GM12878 (cell line): ENCODE results near the gene APOBEC3C. TPM values are rescaled to one million over a fixed set of nuclear protein-coding genes. Genes with fewer than 3 reads are reported as not detected.

Experiments used
- ATAC-seq: fragments of 200-7000 bp; cut with Tn5 transposase; 3 replicates; pipeline ENCODE4 v1.9.1; 2020; ENCODE audit warnings: mild to moderate bottlenecking, moderate library complexity
- BruUV-seq: library from RNA; stranded (reverse); fragments of 400-500 nt; replicated peaks from 2 replicates; lab custom pipeline; 2021; lab: Mats Ljungman, UMichigan
- CTCF ChIA-PET: fragments of 300-600 bp; sonication (Branson Sonifier 250); formaldehyde crosslinking; extraction: SDS; loops from one replicate; lab custom pipeline; 2021; ENCODE audit warnings: inconsistent platforms; lab: Yijun Ruan, JAX
- POLR2A ChIA-PET: fragments of 350-600 bp; formaldehyde crosslinking; extraction: SDS; loops from one replicate; lab custom pipeline; 2021; ENCODE audit warnings: inconsistent platforms; lab: Charles Lee
- RAD21 ChIA-PET: fragments of 300-600 bp; sonication (Branson Sonifier 250); formaldehyde crosslinking; loops from one replicate; lab custom pipeline; 2023; ENCODE audit warnings: antibody characterized with exemption; ENCODE audit not compliant: unreplicated experiment; lab: Charles Lee
- SMC1A ChIA-PET: fragments of 300-600 bp; sonication (Branson Sonifier 250); formaldehyde crosslinking; loops from one replicate; lab custom pipeline; 2023; ENCODE audit not compliant: unreplicated experiment, uncharacterized antibody; lab: Charles Lee
- DNase-seq: peaks from one replicate; pipeline ENCODE4 v3.0.0-alpha.2; 2011; ENCODE audit warnings: low read depth, low spot score
- FAIRE-seq: peaks from 3 replicates; lab custom pipeline; 2011; peaks lifted over from hg19 to GRCh38; lab: Jason Lieb, UNC
- H2AFZ ChIP-seq: 2 replicates; pipeline ENCODE4 v1.6.0; 2011; ENCODE audit warnings: low read depth, low read length, control low read depth; ENCODE audit not compliant: control insufficient read depth
- H3K27ac ChIP-seq: 2 replicates; pipeline ENCODE4 v1.5.1; 2011; ENCODE audit warnings: control low read depth; ENCODE audit not compliant: control insufficient read depth, insufficient read depth
- H3K27me3 ChIP-seq, 2 experiments: replicated peaks in 1 of 2; 2 replicates each; pipeline versions ENCODE4 v1.6.0 to v1.6.1; 2011; ENCODE audit warnings: low read length in 1 of 2; ENCODE audit not compliant: control insufficient read depth in 2 of 2, insufficient read depth in 2 of 2
- H3K36me3 ChIP-seq, 2 experiments: 2 replicates each; pipeline ENCODE4 v1.5.1; 2011; ENCODE audit warnings: low read length in 1 of 2; ENCODE audit not compliant: control insufficient read depth in 2 of 2, insufficient read depth in 2 of 2
- H3K4me1 ChIP-seq: 2 replicates; pipeline ENCODE4 v1.6.1; 2011; ENCODE audit warnings: mild to moderate bottlenecking, low read length, moderate library complexity, mixed read lengths; ENCODE audit not compliant: control insufficient read depth, insufficient read depth
- H3K4me2 ChIP-seq: 2 replicates; pipeline ENCODE4 v1.6.0; 2011; ENCODE audit warnings: control low read depth; ENCODE audit not compliant: control insufficient read depth, insufficient read depth
- H3K4me3 ChIP-seq: fragments of 200-600 bp; sonication (generic); 2 replicates; pipeline ENCODE4 v1.5.1; 2016
- H3K79me2 ChIP-seq: 2 replicates; pipeline ENCODE4 v1.6.0; 2011; ENCODE audit warnings: low read length; ENCODE audit not compliant: control insufficient read depth, insufficient read depth
- H3K9ac ChIP-seq: 2 replicates; pipeline ENCODE4 v1.8.0; 2011; ENCODE audit warnings: low read length, control low read depth, mixed read lengths; ENCODE audit not compliant: control insufficient read depth, insufficient read depth
- H3K9me3 ChIP-seq: replicated peaks from 3 replicates; pipeline ENCODE4 v1.5.1; 2011; ENCODE audit warnings: mild to moderate bottlenecking, low read length; ENCODE audit not compliant: control insufficient read depth, insufficient read depth
- H4K20me1 ChIP-seq: 2 replicates; pipeline ENCODE4 v1.6.0; 2011; ENCODE audit not compliant: control insufficient read depth, insufficient read depth
- CBFB ChIP-seq: IDR thresholded peaks from 2 replicates; pipeline ENCODE4 v1.6.1; 2016; ENCODE audit warnings: antibody characterized with exemption, low read depth
- HDGF ChIP-seq: fragments of 450-650 bp; IDR thresholded peaks from 2 replicates; pipeline ENCODE4 v1.6.1; 2016; ENCODE audit warnings: antibody characterized with exemption
- IKZF2 ChIP-seq, 2 experiments: fragments of 450-650 bp; IDR thresholded peaks; 2 replicates each; pipeline ENCODE4 v1.6.1; 2017; ENCODE audit warnings: mild to moderate bottlenecking in 2 of 2, moderate library complexity in 2 of 2
- JUND ChIP-seq: IDR thresholded peaks from 2 replicates; pipeline ENCODE4 v1.6.1; 2012; ENCODE audit warnings: low read depth, mild to moderate bottlenecking, low read length, improper control_type of control experiment, moderate library complexity
- KLF5 ChIP-seq: fragments of 450-650 bp; IDR thresholded peaks from 2 replicates; pipeline ENCODE4 v1.6.1; 2014; ENCODE audit warnings: mild to moderate bottlenecking; ENCODE audit not compliant: partially characterized antibody
- MLLT1 ChIP-seq: fragments of 450-650 bp; IDR thresholded peaks from 2 replicates; pipeline ENCODE4 v1.6.1; 2016; ENCODE audit warnings: mild to moderate bottlenecking
- NR2F1 ChIP-seq: fragments of 450-650 bp; conservative IDR thresholded peaks from 2 replicates; pipeline ENCODE4 v1.6.1; 2017; ENCODE audit warnings: mild to moderate bottlenecking
- PKNOX1 ChIP-seq: fragments of 450-650 bp; IDR thresholded peaks from 2 replicates; pipeline ENCODE4 v1.6.1; 2016; ENCODE audit warnings: mild to moderate bottlenecking
- POLR2A ChIP-seq: IDR thresholded peaks from 2 replicates; pipeline ENCODE4 v1.6.1; 2011; ENCODE audit warnings: low read depth, mild to moderate bottlenecking, low read length
- RBBP5 ChIP-seq: fragments of 200-600 bp; sonication (generic); conservative IDR thresholded peaks from 2 replicates; pipeline ENCODE4 v1.6.1; 2016
- RELA ChIP-seq: fragments of 450-650 bp; IDR thresholded peaks from 2 replicates; pipeline ENCODE4 v1.8.0; 2014; ENCODE audit warnings: borderline replicate concordance; ENCODE audit not compliant: partially characterized antibody
- SIN3A ChIP-seq: IDR thresholded peaks from 2 replicates; pipeline ENCODE4 v1.6.1; 2012; ENCODE audit warnings: low read depth, low read length, improper control_type of control experiment
- ZNF384 ChIP-seq: IDR thresholded peaks from 2 replicates; pipeline ENCODE4 v1.6.1; 2012; ENCODE audit warnings: low read depth, mild to moderate bottlenecking, low read length, improper control_type of control experiment, borderline replicate concordance
- ZNF592 ChIP-seq: fragments of 450-650 bp; IDR thresholded peaks from 2 replicates; pipeline ENCODE4 v1.6.1; 2017; ENCODE audit warnings: mild to moderate bottlenecking, moderate library complexity
- WGBS: methylation state at CpG from one replicate; pipeline ENCODE4 v1.1.6; 2016; ENCODE audit warnings: low lambda C conversion rate; ENCODE audit not compliant: insufficient replicate concordance, insufficient coverage; ENCODE audit errors: missing lambda C conversion rate; 5-methylcytosine and 5-hydroxymethylcytosine counted together
- in situ Hi-C: fragments of 300-500 bp; cut with MboI; formaldehyde crosslinking; loops from 9 replicates; pipeline ENCODE4 v1.14.3; 2018; ENCODE audit warnings: mixed read lengths
- intact Hi-C: fragments of 100-400 bp; cut with micrococcal nuclease; formaldehyde crosslinking; loops from one replicate; pipeline ENCODE4 v1.14.2; 2022; ENCODE audit not compliant: unreplicated experiment
- polyA plus RNA-seq, 11 experiments: library from polyadenylated mRNA; depleted of rRNA in 4 of 11; unstranded in 6 of 11; stranded (reverse) in 5 of 11; fragments of >200 nt; fragmentation: Nextera tagmentation in 4 of 11; fragmentation: Illumina TruSeq in 1 of 11; extraction: Ambion mirVana in 4 of 11; extraction: Trizol in 1 of 11; gene quantifications; 1 replicate in 1 of 11; 2 replicates in 10 of 11; pipeline versions ENCODE4 v1.2.1 to v1.2.3, GENCODE V29; 2011 to 2016; ENCODE audit warnings: inconsistent platforms in 2 of 11, missing spikeins in 2 of 11, low read depth in 1 of 11
- total RNA-seq, 4 experiments: library from RNA; depleted of rRNA in 3 of 4; stranded (reverse); fragments of >200 nt in 3 of 4; fragmentation: Illumina TruSeq in 1 of 4; extraction: Trizol in 1 of 4; gene quantifications; 2 replicates each; pipeline versions ENCODE4 v1.2.1 to v1.2.3, GENCODE V29; 2013 to 2021

Gene APOBEC3C
- total and polyA plus RNA-seq, 10 of the 15 experiments (the other 5 are each of a cell fraction or from before 2014, with no cell fraction given): 22.9 to 290 (median 156) TPM

- ChIA-PET CTCF (interaction anchor here (0.6 to 7.7 kb wide), 10 partner anchors 10 to 140 kb away, joined by 3 to 51 read pairs (median 4); partner anchors contain the start of gene APOBEC3A), POLR2A (interaction anchor here (0.7 to 1.9 kb wide), 6 partner anchors 9 to 166 kb away, joined by 3 to 6 read pairs (median 4); no protein-coding TSS in a partner anchor), SMC1A (interaction anchor here (0.6 to 3.9 kb wide), 10 partner anchors 9 to 215 kb away, joined by 3 to 25 read pairs (median 4); no protein-coding TSS in a partner anchor), RAD21 (interaction anchor here (0.6 to 2.3 kb wide), 9 partner anchors 21 to 170 kb away, joined by 3 to 11 read pairs (median 4); partner anchors contain the start of gene CBX7)
- FAIRE-seq: peak; percentile 97
- H3K4me1 ChIP-seq: peaks cover 34% of the 10 kb centered on the region
- H3K79me2 ChIP-seq: no peaks in the 10 kb centered on the region
- intact Hi-C loops (loop anchor here (5.0 kb wide), 2 partner anchors 40 to 110 kb away; partner anchors contain the start of gene CBX6), in situ Hi-C loops (no loop called here)
- no peaks in the 10 kb centered on the region; a peak in 1 of 4 replicates for H3K36me3 ChIP-seq
- peak within 1 kb of the TSS; percentile 67 for H3K4me2 ChIP-seq
- 7% methylated on average over 15 of the region's 16 CpGs for WGBS
- H3K27me3 ChIP-seq: no peaks in the 10 kb centered on the region
- H3K9me3 ChIP-seq: peaks cover 6% of the 10 kb centered on the region; the same call in 2 of the 3 replicates
- peak within 1 kb of the TSS; percentile 64 for H3K4me3 ChIP-seq
- H2AFZ ChIP-seq: peak within 1 kb of the TSS; percentile 27
- peak within 1 kb of the TSS; percentile 67 for H3K27ac ChIP-seq
- H4K20me1 ChIP-seq: no peaks in the 10 kb centered on the region
- peak within 1 kb of the TSS; percentile 53 for H3K9ac ChIP-seq
- no TSS peak for BruUV-seq
- DNase-seq: peak; percentile 85
- peak; percentile 84 for ATAC-seq
- TF ChIP-seq ZNF592 (peak; percentile 25; the same call in 1 of the 2 replicates), SIN3A (peak; percentile 97), JUND (peak; percentile 68; the same call in 1 of the 2 replicates), NR2F1 (peak; percentile 84), RELA (peak; percentile 36), KLF5 (no peak), HDGF (0 out of 2 replicates have a peak, but pooled peaks have one; percentile 5), IKZF2 (IDR thresholded peaks at IDR 0.05) (peak; percentile 50 to 65; a peak in 2 of 4 replicates), RBBP5 (no peak), CBFB (peak; percentile 70; the same call in 1 of the 2 replicates), PKNOX1 (no peak), POLR2A (peak; percentile 42; the same call in 1 of the 2 replicates), ZNF384 (peak; percentile 31; the same call in 1 of the 2 replicates), MLLT1 (no peak)
Measured at GRCh38 chr22:38981992-38982927, 31.8 kb upstream of the APOBEC3C start, which contains the start of gene APOBEC3B. Gene APOBEC3B, plus strand, starts transcription at chr22:38982347. Its CDS starts 107 bp downstream, at chr22:38982454.
